HG02763 (cell line): ENCODE data around the gene IFNA16.
"Not testable (repeated sequence)": the region's sequence is repeated elsewhere in the genome, so short reads cannot be mapped to it uniquely, and the experiment has no call there.

ENCODE experiments used
- ATAC-seq: cut with Tn5 transposase; IDR thresholded peaks from one replicate; pipeline ENCODE4 v1.9.1; 2021; ENCODE audit warnings: mild to moderate bottlenecking, moderate library complexity; ENCODE audit not compliant: unreplicated experiment

Gene IFNA16

DNA sequence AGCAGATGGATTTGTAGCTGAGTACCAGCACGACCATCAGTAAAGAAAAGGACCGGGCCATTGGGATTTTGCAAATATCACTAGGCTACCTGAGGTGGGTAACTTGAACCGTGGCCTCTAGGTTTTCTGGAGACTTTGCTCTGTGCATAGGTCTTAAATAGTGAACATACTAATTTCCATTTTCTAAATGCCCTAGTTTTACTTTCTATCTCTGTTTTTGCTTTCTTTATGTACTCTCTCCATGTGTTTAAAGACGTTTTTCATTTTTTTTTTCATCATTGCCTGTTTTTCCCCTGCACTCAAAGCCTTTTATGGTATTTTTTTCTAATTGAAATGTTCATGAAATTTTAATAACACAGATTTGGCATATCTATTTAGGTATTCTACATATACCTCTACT lies 15.0 kb downstream of the IFNA16 start, which contains the start of gene IFNA7:
Gene IFNA7, minus strand, starts transcription at position 101 of the 400 bp plus-strand sequence. Its CDS starts 40 bp downstream, at position 61.
- not testable (repeated sequence) for ATAC-seq

DNA sequence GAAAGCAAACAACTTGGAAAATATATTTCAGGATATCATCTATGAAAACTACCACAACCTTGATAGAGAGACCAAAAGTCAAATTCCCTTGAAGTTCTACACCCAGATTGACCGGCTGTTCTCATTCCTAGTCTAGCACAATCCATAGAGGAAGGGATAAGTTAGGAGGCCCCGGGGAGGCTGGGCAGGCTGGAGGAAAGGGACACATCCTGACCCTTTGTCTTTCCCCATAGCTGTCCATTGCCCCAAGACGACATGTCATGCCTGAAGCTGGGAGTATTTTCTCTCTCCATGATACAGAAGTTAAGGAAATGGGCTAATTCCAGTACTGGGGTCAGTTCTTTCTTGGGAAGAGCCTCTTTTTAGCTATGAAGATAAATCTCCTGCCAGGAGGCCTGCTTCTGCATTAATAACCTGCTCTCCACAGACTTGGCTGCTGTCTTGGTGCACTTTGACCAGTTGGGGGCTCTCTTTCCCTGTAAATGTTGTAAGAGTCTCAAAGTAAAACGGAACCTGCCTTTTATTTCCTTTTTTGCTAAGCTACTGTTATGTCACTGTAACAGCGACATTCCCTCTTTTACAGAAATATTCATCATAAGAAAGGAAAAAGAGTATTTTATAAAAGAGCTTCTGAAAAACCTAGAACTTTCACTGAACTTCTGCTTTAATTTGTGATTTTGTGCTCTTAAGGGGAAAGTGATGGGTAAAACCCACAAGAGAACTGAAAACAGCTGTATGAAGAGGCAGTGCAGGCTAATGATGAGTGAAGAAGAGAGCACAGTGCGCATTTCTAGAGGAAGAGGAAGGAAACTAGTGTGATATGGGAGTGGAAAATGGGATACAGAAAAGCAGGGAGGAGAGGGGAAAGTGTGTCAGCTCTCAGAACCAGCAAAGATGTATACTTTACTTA lies 22.0 kb downstream of the IFNA16 start:
- peak; percentile 90 for ATAC-seq

DNA sequence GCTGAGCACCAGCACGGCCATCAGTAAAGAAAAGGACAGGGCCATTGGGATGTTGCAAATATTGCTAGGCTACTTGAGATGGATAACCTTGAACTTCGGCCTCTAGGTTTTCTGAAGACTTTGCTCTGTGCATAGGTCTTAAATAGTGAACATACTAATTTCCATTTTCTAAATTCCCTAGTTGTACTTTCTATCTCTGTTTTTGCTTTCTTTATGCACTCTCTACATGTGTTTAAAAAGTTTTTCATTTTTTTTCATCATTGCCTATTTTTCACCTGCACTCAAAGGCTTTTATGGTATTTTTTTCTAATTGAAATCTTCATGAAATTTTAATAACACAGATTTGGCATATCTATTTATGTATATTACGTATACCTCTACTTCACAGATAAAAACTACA lies 29.6 kb downstream of the IFNA16 start, which contains the start of gene IFNA4:
Gene IFNA4, minus strand, starts transcription at position 101 of the 400 bp plus-strand sequence. Its CDS starts 56 bp downstream, at position 45.
- not testable (repeated sequence) for ATAC-seq

DNA sequence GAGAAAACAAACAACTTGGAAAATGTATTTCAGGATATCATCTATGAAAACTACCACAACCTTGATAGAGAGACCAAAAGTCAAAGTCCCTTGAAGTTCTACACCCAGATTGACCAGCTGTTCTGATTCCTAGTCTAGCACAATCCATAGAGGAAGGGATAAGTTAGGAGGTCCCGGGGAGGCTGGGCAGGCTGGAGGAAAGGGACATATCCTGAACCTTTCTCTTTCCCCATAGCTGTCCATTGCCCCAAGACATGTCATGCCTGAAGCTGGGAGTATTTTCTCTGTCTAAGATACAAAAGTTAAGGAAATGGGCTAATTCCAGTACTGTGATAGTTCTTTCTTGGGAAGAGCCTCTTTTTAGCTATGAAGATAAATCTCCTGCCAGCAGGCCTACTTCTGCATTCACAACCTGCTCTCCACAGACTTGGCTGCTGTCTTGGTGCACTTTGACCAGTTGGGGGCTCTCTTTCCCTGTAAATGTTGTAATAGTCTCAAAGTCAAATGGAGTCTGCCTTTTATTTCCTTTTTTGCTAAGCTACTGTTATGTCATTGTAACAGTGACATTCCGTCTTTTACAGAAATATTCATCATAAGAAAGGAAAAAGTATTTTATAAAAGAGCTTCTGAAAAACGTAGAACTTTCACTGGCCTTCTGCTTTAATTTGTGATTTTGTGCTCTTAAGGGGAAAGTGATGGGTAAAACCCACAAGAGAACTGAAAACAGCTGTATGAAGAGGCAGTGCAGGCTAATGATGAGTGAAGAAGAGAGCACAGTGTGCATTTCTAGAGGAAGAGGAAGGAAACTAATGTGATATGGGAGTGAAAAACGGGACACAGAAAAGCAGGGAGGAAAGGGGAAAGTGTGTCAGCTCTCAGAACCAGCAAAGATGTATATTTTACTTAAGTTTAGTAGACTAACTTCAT lies 34.0 kb downstream of the IFNA16 start:
- ATAC-seq, result peak; percentile 87

DNA sequence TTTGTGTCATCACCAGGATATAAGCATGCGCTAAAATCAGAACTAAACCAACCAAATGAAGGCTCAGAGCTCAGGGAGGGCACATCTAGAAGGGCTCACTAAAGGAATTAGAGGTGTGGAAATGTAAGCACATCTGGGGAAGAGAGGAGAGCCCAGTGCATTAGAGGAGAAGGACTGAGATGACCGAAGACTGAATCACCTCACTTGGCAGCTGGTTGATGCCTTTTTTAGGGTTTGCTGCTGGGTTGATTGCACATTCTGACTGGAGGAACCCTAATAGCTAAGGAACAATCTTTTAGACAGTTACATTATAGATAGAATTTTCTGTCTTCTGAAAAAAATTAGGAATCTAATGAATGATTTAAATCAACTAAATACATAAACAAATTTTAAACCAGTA lies 42.4 kb downstream of the IFNA16 start:
- no peak for ATAC-seq

DNA sequence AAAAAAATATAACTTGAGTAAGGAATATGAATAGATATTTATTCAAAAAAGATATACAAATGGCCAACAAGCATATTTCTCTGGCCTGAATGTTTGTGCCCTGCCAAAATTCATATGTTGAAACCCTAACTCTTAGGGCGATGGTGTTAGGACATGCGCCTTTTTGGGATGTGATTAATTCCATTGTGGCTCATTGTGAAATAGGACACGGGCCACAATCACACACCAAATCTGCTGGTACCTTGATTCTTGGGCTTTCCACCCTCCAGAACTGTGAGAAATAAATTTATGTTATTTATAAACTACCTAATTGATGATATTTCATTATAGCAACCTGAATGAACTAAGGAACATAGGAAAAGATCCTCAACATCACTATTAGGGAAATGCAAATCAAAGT lies 45.0 kb downstream of the IFNA16 start:
- no peak for ATAC-seq

DNA sequence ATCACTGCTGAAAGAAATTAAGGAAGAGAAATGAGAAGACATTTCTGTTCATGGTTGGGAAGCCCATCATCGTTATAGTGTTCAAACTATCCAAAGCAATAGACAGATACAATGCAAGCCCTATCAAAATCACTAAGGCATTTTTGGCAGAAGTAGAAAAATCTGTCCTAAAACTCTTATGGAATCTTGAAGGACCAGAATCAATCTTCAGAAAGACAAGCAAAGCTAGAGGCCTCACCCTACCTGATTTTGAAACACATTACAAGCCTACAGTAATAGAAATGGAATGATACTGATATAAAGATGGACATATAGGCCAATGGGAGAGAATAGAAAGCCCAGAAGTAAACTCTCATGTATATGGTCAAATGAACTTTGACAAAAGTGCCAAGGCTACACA lies 45.8 kb downstream of the IFNA16 start:
- ATAC-seq, result no peak

DNA sequence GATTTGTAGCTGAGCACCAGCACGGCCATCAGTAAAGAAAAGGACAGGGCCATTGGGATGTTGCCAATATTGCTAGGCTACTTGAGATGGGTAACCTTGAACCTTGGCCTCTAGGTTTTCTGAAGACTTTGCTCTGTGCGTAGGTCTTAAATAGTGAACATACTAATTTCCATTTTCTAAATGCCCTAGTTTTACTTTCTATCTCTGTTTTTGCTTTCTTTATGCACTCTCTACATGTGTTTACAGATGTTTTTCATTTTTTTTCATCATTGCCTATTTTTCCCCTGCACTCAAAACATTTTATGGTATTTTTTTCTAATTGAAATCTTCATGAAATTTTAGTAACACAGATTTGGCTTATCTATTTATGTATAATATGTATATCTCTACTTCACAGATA lies 50.6 kb downstream of the IFNA16 start, which contains the start of gene IFNA21:
Gene IFNA21, minus strand, starts transcription at position 101 of the 400 bp plus-strand sequence. Its CDS starts 48 bp downstream, at position 53.
- ATAC-seq, result not testable (repeated sequence)
